Osteocyte (in vitro differentiated cells): ENCODE results near the gene PPP1CC. TPM values are rescaled to one million over a fixed set of nuclear protein-coding genes. Genes with fewer than 3 reads are reported as not detected.
A peak's percentile ranks its signal among the peaks of the same experiment; 100 is the strongest.

ENCODE experiments used
- DNase-seq: peaks from one replicate; pipeline ENCODE4 v3.0.0; 2021; ENCODE audit warnings: mixed read lengths; ENCODE audit not compliant: unreplicated experiment; ENCODE audit errors: extremely low spot score
- H3K27ac Mint-ChIP-seq: one replicate; pipeline ENCODE4 v1.8.0; 2021; ENCODE audit warnings: mild to moderate bottlenecking, mixed read lengths; ENCODE audit not compliant: unreplicated experiment
- H3K27me3 Mint-ChIP-seq: one replicate; pipeline ENCODE4 v1.8.0; 2021; ENCODE audit warnings: mixed read lengths; ENCODE audit not compliant: unreplicated experiment
- H3K36me3 Mint-ChIP-seq: one replicate; pipeline ENCODE4 v1.8.0; 2021; ENCODE audit warnings: mixed read lengths; ENCODE audit not compliant: unreplicated experiment
- H3K4me1 Mint-ChIP-seq: one replicate; pipeline ENCODE4 v1.8.0; 2021; ENCODE audit warnings: mixed read lengths; ENCODE audit not compliant: unreplicated experiment
- H3K4me3 Mint-ChIP-seq: one replicate; pipeline ENCODE4 v1.8.0; 2021; ENCODE audit warnings: mild to moderate bottlenecking, moderate library complexity, mixed read lengths; ENCODE audit not compliant: unreplicated experiment
- H3K9me3 Mint-ChIP-seq: one replicate; pipeline ENCODE4 v1.8.0; 2021; ENCODE audit warnings: mixed read lengths; ENCODE audit not compliant: unreplicated experiment
- total RNA-seq: library from RNA; stranded (reverse); gene quantifications from 2 replicates; pipeline ENCODE4 v1.2.1, GENCODE V29; 2021
- TF ChIP-seq, protein P1 (sequence below): fragments of 200-600 bp; sonication (generic); IDR thresholded peaks from 2 replicates; pipeline ENCODE4 v1.5.0; 2021; ENCODE audit warnings: antibody characterized with exemption, mild to moderate bottlenecking, moderate library complexity

The PPP1CC gene
- total RNA-seq, 1 donor from 2014 or later = 102 TPM

DNA sequence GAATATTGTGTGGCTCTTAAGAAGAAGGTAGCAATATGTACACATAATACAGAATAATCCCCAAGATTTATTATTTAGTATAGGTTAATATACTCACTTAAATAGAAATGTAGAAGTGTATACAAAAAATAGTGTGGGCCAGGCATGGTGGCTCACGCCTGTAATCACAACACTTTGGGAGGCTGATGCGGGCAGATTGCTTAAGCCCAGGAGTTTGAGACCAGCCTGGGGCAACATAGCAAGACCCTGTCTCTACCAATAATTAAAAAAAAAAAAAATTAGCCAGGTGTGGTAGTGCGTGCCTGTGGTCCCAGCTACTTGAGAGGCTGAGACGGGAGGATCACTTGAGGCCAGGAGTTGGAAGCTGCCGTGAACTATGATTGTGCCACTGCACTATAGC, 38.5 kb downstream of the PPP1CC start:
- Mint-ChIP-seq H3K4me3 (no peak overlapping the region), H3K36me3 (no peaks in the 10 kb centered on the region), H3K9me3 (no peaks in the 10 kb centered on the region), H3K4me1 (no peaks in the 10 kb centered on the region), H3K27me3 (peaks cover 3% of the 10 kb centered on the region), H3K27ac (no peak overlapping the region)
- TF ChIP-seq, protein P1, sequence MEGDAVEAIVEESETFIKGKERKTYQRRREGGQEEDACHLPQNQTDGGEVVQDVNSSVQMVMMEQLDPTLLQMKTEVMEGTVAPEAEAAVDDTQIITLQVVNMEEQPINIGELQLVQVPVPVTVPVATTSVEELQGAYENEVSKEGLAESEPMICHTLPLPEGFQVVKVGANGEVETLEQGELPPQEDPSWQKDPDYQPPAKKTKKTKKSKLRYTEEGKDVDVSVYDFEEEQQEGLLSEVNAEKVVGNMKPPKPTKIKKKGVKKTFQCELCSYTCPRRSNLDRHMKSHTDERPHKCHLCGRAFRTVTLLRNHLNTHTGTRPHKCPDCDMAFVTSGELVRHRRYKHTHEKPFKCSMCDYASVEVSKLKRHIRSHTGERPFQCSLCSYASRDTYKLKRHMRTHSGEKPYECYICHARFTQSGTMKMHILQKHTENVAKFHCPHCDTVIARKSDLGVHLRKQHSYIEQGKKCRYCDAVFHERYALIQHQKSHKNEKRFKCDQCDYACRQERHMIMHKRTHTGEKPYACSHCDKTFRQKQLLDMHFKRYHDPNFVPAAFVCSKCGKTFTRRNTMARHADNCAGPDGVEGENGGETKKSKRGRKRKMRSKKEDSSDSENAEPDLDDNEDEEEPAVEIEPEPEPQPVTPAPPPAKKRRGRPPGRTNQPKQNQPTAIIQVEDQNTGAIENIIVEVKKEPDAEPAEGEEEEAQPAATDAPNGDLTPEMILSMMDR = no peak
- no peak for DNase-seq

DNA sequence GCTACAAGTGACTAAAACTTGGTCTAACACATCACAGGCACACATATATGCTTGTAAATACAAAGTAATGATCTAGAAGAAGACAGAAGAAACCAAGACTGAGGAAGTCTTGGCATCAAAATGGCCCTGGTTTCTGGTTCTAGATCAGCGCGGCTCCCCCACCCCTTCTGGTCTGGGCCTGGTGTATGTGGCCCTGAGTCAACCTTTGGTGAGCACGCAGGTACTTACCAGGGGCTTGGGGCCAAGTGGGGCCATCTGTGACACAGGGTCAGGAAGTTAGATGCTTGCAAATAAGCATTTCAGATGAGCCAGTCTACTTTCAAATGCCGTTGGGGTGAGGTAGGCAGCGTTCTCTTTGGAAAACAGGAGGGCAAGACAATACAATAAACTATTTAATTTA, 40.6 kb downstream of the PPP1CC start:
- H3K27ac Mint-ChIP-seq = no peak overlapping the region
- DNase-seq = no peak
- H3K9me3 Mint-ChIP-seq = no peaks in the 10 kb centered on the region
- TF ChIP-seq, protein P1 = no peak
- H3K27me3 Mint-ChIP-seq = peaks cover 3% of the 10 kb centered on the region
- H3K4me3 Mint-ChIP-seq = no peak overlapping the region
- H3K36me3 Mint-ChIP-seq = no peaks in the 10 kb centered on the region
- no peaks in the 10 kb centered on the region for H3K4me1 Mint-ChIP-seq

DNA sequence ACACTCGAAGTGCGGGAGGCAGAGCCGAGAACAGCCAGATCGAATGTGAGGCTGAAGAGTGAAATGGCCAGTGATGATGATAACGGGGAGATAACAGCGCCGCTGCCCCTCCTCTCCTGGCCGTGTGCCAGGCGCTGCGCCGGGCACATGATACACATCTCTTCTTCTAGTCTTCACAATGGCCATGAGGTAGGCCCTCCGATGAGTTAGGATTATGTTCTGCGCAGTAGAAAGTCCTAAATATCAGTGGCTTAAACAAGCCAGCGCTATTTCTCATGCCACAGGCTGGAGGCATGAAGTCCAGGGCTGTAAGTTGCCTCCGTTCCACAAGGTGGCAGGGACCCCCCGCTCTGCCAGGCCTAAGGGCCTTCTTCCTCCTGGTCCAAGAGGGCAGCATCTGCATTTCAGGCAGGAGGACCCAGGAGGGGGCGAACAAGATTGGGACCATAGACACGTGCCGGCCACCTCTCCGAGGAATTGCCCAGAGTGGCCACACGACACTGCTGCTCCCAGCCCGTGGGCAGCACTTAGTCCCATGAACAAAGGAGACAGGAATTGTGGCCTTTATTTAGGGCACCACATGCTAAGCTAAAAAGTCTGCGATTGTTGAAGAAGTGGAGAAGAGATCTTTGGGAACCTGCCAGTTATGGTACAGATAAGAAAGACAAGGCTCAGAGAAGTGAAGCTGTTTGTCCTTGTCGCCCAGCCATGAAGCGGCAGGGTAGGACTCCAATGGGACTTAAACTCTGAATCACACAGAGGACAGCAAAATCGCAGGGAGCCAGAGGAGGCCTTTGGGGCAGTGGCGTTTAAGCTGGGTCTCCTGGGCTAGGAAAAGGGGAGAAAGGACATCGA, 42.9 kb downstream of the PPP1CC start:
- TF ChIP-seq, protein P1 = no peak
- Mint-ChIP-seq H3K36me3 (no peaks in the 10 kb centered on the region), H3K4me1 (no peaks in the 10 kb centered on the region), H3K4me3 (no peak overlapping the region), H3K27ac (no peak overlapping the region), H3K9me3 (no peaks in the 10 kb centered on the region), H3K27me3 (no peaks in the 10 kb centered on the region)
- DNase-seq = no peak

DNA sequence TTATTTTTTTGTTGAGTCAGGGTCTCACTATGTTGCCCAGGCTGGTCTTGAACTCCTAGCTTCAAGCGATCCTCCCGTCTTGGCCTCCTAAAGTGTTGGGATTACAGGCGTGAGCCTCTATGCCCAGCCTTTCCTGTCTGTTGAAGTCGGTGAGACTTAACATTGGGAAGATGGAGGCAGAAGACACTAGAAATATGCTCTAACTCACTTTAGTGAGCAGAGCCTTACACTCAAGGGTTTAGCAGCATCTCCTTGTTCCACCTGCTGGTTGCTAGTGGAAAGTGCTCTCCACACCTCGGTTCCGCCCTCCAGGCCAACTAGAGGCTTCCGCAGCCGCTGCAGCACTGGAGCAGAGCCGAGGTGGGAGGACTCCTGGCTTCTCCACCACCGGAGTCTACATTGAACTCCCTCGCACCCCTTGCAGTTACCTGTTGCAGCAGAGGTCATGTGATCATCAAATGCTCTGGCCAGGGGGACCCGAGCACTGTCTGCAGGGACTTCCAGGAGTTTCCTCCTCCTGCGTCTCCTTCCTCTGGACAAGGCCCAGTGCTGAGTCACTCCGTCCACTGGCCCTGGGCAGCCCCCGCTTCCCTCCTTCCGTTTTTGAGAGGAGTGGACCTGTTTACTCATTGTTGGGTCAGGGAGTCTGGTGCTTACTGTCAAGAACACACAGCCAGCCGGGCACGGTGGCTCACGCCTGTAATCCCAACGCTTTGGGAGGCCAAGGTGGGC, 44.4 kb downstream of the PPP1CC start:
- Mint-ChIP-seq H3K9me3 (no peaks in the 10 kb centered on the region), H3K27me3 (no peaks in the 10 kb centered on the region), H3K4me1 (no peaks in the 10 kb centered on the region), H3K4me3 (no peak overlapping the region), H3K36me3 (no peaks in the 10 kb centered on the region), H3K27ac (no peak overlapping the region)
- TF ChIP-seq, protein P1 = peak; percentile 62
- DNase-seq = no peak

DNA sequence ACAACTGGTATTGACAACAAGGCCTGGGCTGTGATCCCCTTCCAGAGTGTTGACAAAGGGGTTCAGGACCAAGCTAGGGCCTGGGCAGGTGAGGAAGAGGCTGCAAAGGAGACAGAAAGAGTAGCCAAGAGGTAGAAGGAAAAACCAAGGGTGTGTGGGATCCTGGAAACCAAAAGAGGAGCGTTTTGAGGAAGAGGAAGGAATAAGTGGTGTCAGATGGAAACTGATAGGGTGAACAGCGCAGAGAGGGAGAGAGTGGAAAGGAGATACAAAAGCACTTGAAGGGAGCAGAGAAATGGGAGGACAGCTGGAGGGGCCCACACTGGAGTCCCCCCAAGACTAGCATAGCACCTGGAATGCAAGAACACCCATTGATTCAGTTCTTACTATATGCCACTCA, 45.5 kb downstream of the PPP1CC start:
- no peaks in the 10 kb centered on the region for H3K4me1 Mint-ChIP-seq
- no peaks in the 10 kb centered on the region for H3K27me3 Mint-ChIP-seq
- no peak overlapping the region for H3K27ac Mint-ChIP-seq
- no peaks in the 10 kb centered on the region for H3K9me3 Mint-ChIP-seq
- DNase-seq = no peak
- TF ChIP-seq, protein P1 = no peak
- no peaks in the 10 kb centered on the region for H3K36me3 Mint-ChIP-seq
- H3K4me3 Mint-ChIP-seq = no peak overlapping the region
